HG02571 (cell line): Measurements from ENCODE around the gene KCTD20.

Experiments
- ATAC-seq: cut with Tn5 transposase; IDR thresholded peaks from one replicate; pipeline ENCODE4 v1.9.1; 2021; ENCODE audit warnings: mild to moderate bottlenecking, moderate library complexity; ENCODE audit not compliant: unreplicated experiment

The KCTD20 gene

GRCh38 chr6:36525346-36525745 lies 82.5 kb downstream of the KCTD20 start:
- ATAC-seq: no peak

- ATAC-seq: no peak
These were observed 83.3 kb downstream of the KCTD20 start for GRCh38 chr6:36526066-36526465.

- ATAC-seq: no peak
These were observed 90.5 kb downstream of the KCTD20 start for GRCh38 chr6:36533321-36533720.

- no peak for ATAC-seq
These were observed 94.2 kb downstream of the KCTD20 start for GRCh38 chr6:36536873-36537547.

GRCh38 chr6:36539814-36540568 lies 97.2 kb downstream of the KCTD20 start:
- no peak for ATAC-seq
